Activated T-cell treated with anti-CD3 and anti-CD28 coated beads, Interleukin-2, amount 50 U/mL, for 4 hours (primary cell): ENCODE results near the gene OR1L8. TPM values are rescaled to one million over a fixed set of nuclear protein-coding genes. Genes with fewer than 3 reads are reported as not detected.
"Not testable (repeated sequence)": the region's sequence is repeated elsewhere in the genome, so short reads cannot be mapped to it uniquely, and the experiment has no call there.

Source experiments
- ATAC-seq, 2 donors: fragments of 200-7000 bp; cut with Tn5 transposase; one replicate each; pipeline ENCODE4 v1.10.0; 2021
- DNase-seq: peaks from one replicate; pipeline ENCODE4 v3.0.0-alpha.2; 2020
- H3K27me3 Mint-ChIP-seq: one replicate; pipeline ENCODE4 v1.8.0; 2021; ENCODE audit warnings: low read depth, mixed read lengths
- H3K36me3 Mint-ChIP-seq: one replicate; pipeline ENCODE4 v1.8.0; 2022; ENCODE audit warnings: mixed read lengths; ENCODE audit not compliant: insufficient read depth
- H3K4me1 Mint-ChIP-seq: one replicate; pipeline ENCODE4 v1.8.0; 2021; ENCODE audit warnings: low read depth, mixed read lengths
- H3K4me3 Mint-ChIP-seq: one replicate; pipeline ENCODE4 v1.8.0; 2021; ENCODE audit warnings: mild to moderate bottlenecking, moderate library complexity, mixed read lengths
- H3K9me3 Mint-ChIP-seq: one replicate; pipeline ENCODE4 v1.8.0; 2021; ENCODE audit warnings: mixed read lengths
- total RNA-seq, 3 donors: library from RNA; stranded (reverse); gene quantifications; one replicate each; pipeline ENCODE4 v1.2.1, GENCODE V29; 2021

The OR1L8 gene
- total RNA-seq, 3 donors from 2014 or later = not detected

GRCh38 chr9:122538757-122539156 lies 44.4 kb downstream of the OR1L8 start:
- Mint-ChIP-seq H3K4me3 (no peak overlapping the region), H3K27me3 (peaks cover 4% of the 10 kb centered on the region), H3K36me3 (no peaks in the 10 kb centered on the region), H3K9me3 (no peaks in the 10 kb centered on the region), H3K4me1 (no peaks in the 10 kb centered on the region)
- DNase-seq (no peak), ATAC-seq (no peak)

DNA sequence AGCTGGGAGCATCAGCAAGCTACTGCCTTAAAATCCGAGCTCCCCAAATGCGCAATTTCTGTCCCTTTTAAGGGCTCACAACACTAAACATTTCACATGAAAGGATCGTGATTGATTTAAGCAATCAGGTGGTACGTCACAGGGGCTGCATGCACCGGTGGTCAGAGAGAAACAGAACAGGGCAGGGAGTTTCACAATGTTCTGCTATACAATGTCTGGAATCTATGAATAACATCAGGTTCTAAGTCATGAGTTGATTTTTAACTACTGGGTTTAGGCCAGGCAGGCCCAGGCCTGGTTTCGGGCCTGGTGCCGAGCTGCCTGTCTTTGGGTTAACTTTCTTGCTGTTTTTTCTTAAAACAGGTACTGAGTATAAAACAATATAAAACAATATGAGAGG lies 46.1 kb downstream of the OR1L8 start:
- H3K27me3 Mint-ChIP-seq, ATAC-seq, H3K9me3 Mint-ChIP-seq, DNase-seq, H3K36me3 Mint-ChIP-seq, H3K4me3 Mint-ChIP-seq, H3K4me1 Mint-ChIP-seq: not testable (repeated sequence)

DNA sequence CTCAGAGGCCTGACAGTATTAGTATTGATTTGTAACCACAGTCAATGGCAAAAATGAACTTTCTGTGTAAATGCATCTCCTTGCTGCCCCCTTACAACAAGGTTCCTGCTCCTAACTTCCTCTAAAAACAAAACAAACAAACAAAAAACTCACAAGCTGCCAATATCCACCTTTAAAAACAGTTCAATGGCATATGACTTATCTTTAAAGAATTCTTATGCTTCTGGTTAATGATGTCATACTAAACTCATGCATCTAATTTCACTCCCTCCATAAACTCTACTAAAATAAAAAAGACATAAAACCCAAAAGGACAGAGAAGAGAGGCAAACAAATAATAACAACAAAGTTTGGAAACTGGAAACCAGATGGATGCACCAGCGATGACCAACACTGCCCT lies 47.0 kb downstream of the OR1L8 start:
- no peaks in the 10 kb centered on the region for H3K4me1 Mint-ChIP-seq
- DNase-seq = no peak
- no peaks in the 10 kb centered on the region for H3K36me3 Mint-ChIP-seq
- no peak for ATAC-seq
- no peak overlapping the region for H3K4me3 Mint-ChIP-seq
- H3K9me3 Mint-ChIP-seq = no peaks in the 10 kb centered on the region
- no peaks in the 10 kb centered on the region for H3K27me3 Mint-ChIP-seq

DNA sequence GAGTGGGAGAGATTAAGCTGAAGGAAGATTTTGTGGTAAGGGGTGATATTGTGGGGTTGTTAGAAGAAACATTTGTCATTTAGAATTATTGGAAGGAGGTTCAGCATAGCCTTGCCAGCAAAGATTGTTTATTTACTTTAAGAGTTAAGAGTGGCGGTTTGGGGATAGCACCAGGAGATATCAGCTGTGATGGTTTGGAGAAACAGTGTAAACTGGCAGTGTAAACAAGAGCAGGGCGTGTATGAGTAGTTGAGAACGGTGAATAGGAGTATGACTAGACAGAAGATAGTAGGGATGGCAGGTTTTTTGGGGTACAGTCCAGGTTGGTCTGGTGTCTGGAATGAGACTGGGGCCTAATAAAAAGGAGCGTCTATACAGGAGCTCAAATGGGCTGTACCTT lies 52.0 kb downstream of the OR1L8 start:
- H3K9me3 Mint-ChIP-seq, H3K27me3 Mint-ChIP-seq, DNase-seq, H3K4me1 Mint-ChIP-seq, ATAC-seq, H3K4me3 Mint-ChIP-seq, H3K36me3 Mint-ChIP-seq: not testable (repeated sequence)

DNA sequence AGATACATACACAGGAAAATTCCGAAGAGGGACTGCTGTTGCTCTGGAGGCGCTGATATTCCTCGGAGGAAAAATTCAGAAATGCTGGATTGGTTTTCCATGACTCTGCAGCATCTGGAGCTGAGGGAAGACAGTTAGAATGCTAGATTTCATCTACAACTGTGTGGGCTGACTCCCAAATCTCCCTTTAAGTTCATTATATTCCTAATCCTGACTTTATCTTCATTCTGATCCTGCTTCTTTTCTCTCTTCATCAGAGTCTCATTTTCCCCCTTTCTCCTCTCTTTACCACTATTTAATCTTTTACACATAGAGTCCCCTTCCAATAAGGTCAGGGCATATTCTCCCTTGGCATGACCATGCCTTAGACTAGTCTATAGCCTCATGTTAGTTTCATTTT lies 56.0 kb downstream of the OR1L8 start, which contains the start of gene OR1N1:
OR1N1 (minus strand) TSS at position 101 of the 400 bp plus-strand sequence; CDS start at position 101, 0 bp downstream.
- Mint-ChIP-seq H3K4me3 (no peak within 1 kb of the TSS), H3K36me3 (peaks cover 2% of the 10 kb centered on the region), H3K9me3 (no peaks in the 10 kb centered on the region), H3K4me1 (no peaks in the 10 kb centered on the region), H3K27me3 (peaks cover 19% of the 10 kb centered on the region)
- DNase-seq (no peak), ATAC-seq (no peak)

- peaks cover 2% of the 10 kb centered on the region for H3K36me3 Mint-ChIP-seq
- peaks cover 20% of the 10 kb centered on the region for H3K27me3 Mint-ChIP-seq
- H3K9me3 Mint-ChIP-seq = no peaks in the 10 kb centered on the region
- no peaks in the 10 kb centered on the region for H3K4me1 Mint-ChIP-seq
- H3K4me3 Mint-ChIP-seq = no peak overlapping the region
- peak; percentile 35 to 48 for ATAC-seq
- DNase-seq = no peak
Observed at GRCh38 chr9:122526602-122527001, 56.6 kb downstream of the OR1L8 start.

- no peak overlapping the region for H3K4me3 Mint-ChIP-seq
- ATAC-seq (no peak), DNase-seq (no peak)
- H3K27me3 Mint-ChIP-seq = peaks cover 12% of the 10 kb centered on the region
- no peaks in the 10 kb centered on the region for H3K9me3 Mint-ChIP-seq
- no peaks in the 10 kb centered on the region for H3K36me3 Mint-ChIP-seq
- no peaks in the 10 kb centered on the region for H3K4me1 Mint-ChIP-seq
Observed at GRCh38 chr9:122519376-122519775, 63.8 kb downstream of the OR1L8 start.

- DNase-seq (no peak), ATAC-seq (no peak)
- Mint-ChIP-seq H3K4me3 (no peak within 1 kb of the TSS), H3K36me3 (no peaks in the 10 kb centered on the region), H3K27me3 (peaks cover 12% of the 10 kb centered on the region), H3K9me3 (no peaks in the 10 kb centered on the region), H3K4me1 (no peaks in the 10 kb centered on the region)
Observed at GRCh38 chr9:122518841-122519240, 64.3 kb downstream of the OR1L8 start, which contains the start of gene OR1J4. Gene OR1J4, plus strand, starts transcription at chr9:122519141. Its CDS starts 0 bp downstream, at chr9:122519141.

DNA sequence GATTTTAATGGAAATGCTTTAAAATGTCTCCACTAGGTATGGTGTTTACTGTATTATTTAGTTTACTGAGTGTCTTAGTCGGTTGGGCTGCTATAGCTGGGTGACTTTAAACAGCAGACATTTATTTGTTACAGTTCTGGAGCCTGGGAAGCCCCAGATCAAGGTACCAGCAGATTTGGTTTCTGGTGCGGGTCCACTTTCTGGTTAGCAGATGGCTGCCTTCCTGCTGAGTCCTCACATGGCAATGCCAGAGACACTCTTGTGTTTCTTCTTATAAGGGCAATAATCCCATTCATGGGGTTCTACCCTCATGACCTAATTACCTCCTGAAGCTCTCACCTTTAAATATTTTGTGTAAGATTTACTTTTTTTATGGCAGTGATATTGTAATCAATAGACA lies 65.0 kb downstream of the OR1L8 start:
- peaks cover 15% of the 10 kb centered on the region for H3K27me3 Mint-ChIP-seq
- ATAC-seq = no peak
- no peaks in the 10 kb centered on the region for H3K36me3 Mint-ChIP-seq
- H3K4me1 Mint-ChIP-seq = no peaks in the 10 kb centered on the region
- no peak overlapping the region for H3K4me3 Mint-ChIP-seq
- H3K9me3 Mint-ChIP-seq = no peaks in the 10 kb centered on the region
- DNase-seq = no peak

Other genes with a start within 250 kb of the OR1L8 start
- under 1 TPM; 0.18 to 0.35 (median 0.35) TPM for gene PTGS1, start 212.4 kb downstream of the OR1L8 start, total RNA-seq
- not detected for gene OR1J1, start 105.5 kb downstream of the OR1L8 start, total RNA-seq
- not detected for gene OR1J2, start 72.6 kb downstream of the OR1L8 start, total RNA-seq
- not detected for gene OR1J4, start 64.2 kb downstream of the OR1L8 start, total RNA-seq
- gene OR1N1, start 56.1 kb downstream of the OR1L8 start, total RNA-seq = not detected
- gene OR1N2, start 30.3 kb downstream of the OR1L8 start, total RNA-seq = not detected
- not detected for gene OR1Q1, start 31.4 kb upstream of the OR1L8 start, total RNA-seq
- not detected for gene OR1B1, start 74.2 kb upstream of the OR1L8 start, total RNA-seq
- gene OR1L1, start 78.3 kb upstream of the OR1L8 start, total RNA-seq = not detected
- gene OR1L3, start 91.7 kb upstream of the OR1L8 start, total RNA-seq = not detected
- gene OR1L4, start 140.6 kb upstream of the OR1L8 start, total RNA-seq = not detected
- gene OR1L6, start 158.9 kb upstream of the OR1L8 start, total RNA-seq = not detected
- gene OR5C1, start 205.5 kb upstream of the OR1L8 start, total RNA-seq = not detected
- gene OR1K1, start 216.7 kb upstream of the OR1L8 start, total RNA-seq = not detected
- 10 to 100 TPM; 12.6 to 17.7 (median 13.3) TPM for gene PDCL, start 245.2 kb upstream of the OR1L8 start, total RNA-seq